NCI-H146 (cell line): ENCODE data around the gene C9orf40.

Experiments used
- DNase-seq: peaks from one replicate; lab custom pipeline; 2025; lab: John Stamatoyannopoulos, UW

Gene C9orf40

GRCh38 chr9:74952201-74953151, at the start of gene C9orf40:
TSS of gene C9orf40 (minus strand) at chr9:74952912. CDS start at chr9:74952611, 301 bp downstream.
- peak; percentile 81 for DNase-seq

GRCh38 chr9:75001719-75002421, 49.2 kb upstream of the C9orf40 start:
- DNase-seq: peak; percentile 65

GRCh38 chr9:75000835-75001234, 48.1 kb upstream of the C9orf40 start:
- no peak for DNase-seq

- no peak for DNase-seq
Observed at GRCh38 chr9:74985041-74985440, 32.3 kb upstream of the C9orf40 start.

- DNase-seq: no peak
Observed at GRCh38 chr9:74983709-74984108, 31.0 kb upstream of the C9orf40 start.

GRCh38 chr9:74979844-74980243, 27.1 kb upstream of the C9orf40 start:
- DNase-seq: no peak

- DNase-seq: no peak
Observed at GRCh38 chr9:74977287-74977686, 24.6 kb upstream of the C9orf40 start.

- no peak for DNase-seq
Observed at GRCh38 chr9:74975538-74975937, 22.8 kb upstream of the C9orf40 start.

GRCh38 chr9:74974558-74974957, 21.8 kb upstream of the C9orf40 start:
- no peak for DNase-seq

- DNase-seq: no peak
Observed at GRCh38 chr9:74973714-74974113, 21.0 kb upstream of the C9orf40 start.

- no peak for DNase-seq
Observed at GRCh38 chr9:74963056-74963455, 10.3 kb upstream of the C9orf40 start.

- no peak for DNase-seq
Observed at GRCh38 chr9:74961496-74961895, 8.8 kb upstream of the C9orf40 start.

GRCh38 chr9:74960561-74960960, 7.8 kb upstream of the C9orf40 start:
- DNase-seq: no peak

- DNase-seq: no peak
Observed at GRCh38 chr9:74958587-74958986, 5.9 kb upstream of the C9orf40 start.

- DNase-seq: no peak
Observed at GRCh38 chr9:74953235-74953751, 581 bp upstream of the C9orf40 start.

- DNase-seq: peak; percentile 54
Observed at GRCh38 chr9:74951725-74952151, 974 bp downstream of the C9orf40 start.

GRCh38 chr9:74951107-74951720, 1.5 kb downstream of the C9orf40 start:
- DNase-seq: no peak

GRCh38 chr9:74949859-74950855, 2.6 kb downstream of the C9orf40 start:
- DNase-seq: no peak

- no peak for DNase-seq
Observed at GRCh38 chr9:74948937-74949336, 3.8 kb downstream of the C9orf40 start.

GRCh38 chr9:74946686-74947085, 6.0 kb downstream of the C9orf40 start:
- no peak for DNase-seq

- DNase-seq: no peak
Observed at GRCh38 chr9:74942801-74943200, 9.9 kb downstream of the C9orf40 start.
